WTC11 (cell line): ENCODE data around the gene COBLL1. TPM values are rescaled to one million over a fixed set of nuclear protein-coding genes. Genes with fewer than 3 reads are reported as not detected.

Source experiments
- ATAC-seq: fragments of 200-7000 bp; cut with Tn5 transposase; 2 replicates; pipeline ENCODE4 v1.10.0; 2021; ENCODE audit warnings: mild to moderate bottlenecking, moderate library complexity
- CTCF ChIA-PET: fragments of 300-600 bp; sonication (Branson Sonifier 250); formaldehyde crosslinking; loops from one replicate; lab custom pipeline; 2021; ENCODE audit warnings: antibody characterized with exemption; lab: Charles Lee
- POLR2A ChIA-PET: fragments of 350-600 bp; sonication (Branson Sonifier 250); formaldehyde crosslinking; loops from one replicate; lab custom pipeline; 2021; ENCODE audit warnings: antibody characterized with exemption; lab: Charles Lee
- DNase-seq: peaks from one replicate; pipeline ENCODE4 v3.0.0; 2021; ENCODE audit warnings: low spot score
- H3K27ac Mint-ChIP-seq: 2 replicates; pipeline ENCODE4 v1.8.0; 2021; ENCODE audit warnings: mixed read lengths
- H3K27me3 Mint-ChIP-seq: 2 replicates; pipeline ENCODE4 v1.8.0; 2021; ENCODE audit warnings: low read depth, mild to moderate bottlenecking, moderate library complexity, mixed read lengths
- H3K36me3 Mint-ChIP-seq: 2 replicates; pipeline ENCODE4 v1.8.0; 2021; ENCODE audit warnings: mixed read lengths
- H3K4me1 Mint-ChIP-seq: 2 replicates; pipeline ENCODE4 v1.8.0; 2022; ENCODE audit warnings: mixed read lengths
- H3K4me3 Mint-ChIP-seq: 2 replicates; pipeline ENCODE4 v1.8.0; 2021; ENCODE audit warnings: mild to moderate bottlenecking, moderate library complexity, mixed read lengths
- H3K9me3 Mint-ChIP-seq: 2 replicates; pipeline ENCODE4 v1.8.0; 2021; ENCODE audit warnings: mixed read lengths
- AR ChIP-seq: fragments of 250-450 bp; sonication (Bioruptor Pico); IDR thresholded peaks from 2 replicates; pipeline ENCODE4 v1.9.0; 2021; ENCODE audit warnings: mild to moderate bottlenecking
- CDX4 ChIP-seq: fragments of 250-450 bp; sonication (Bioruptor Pico); IDR thresholded peaks from 2 replicates; pipeline ENCODE4 v1.9.0; 2021; ENCODE audit warnings: moderate library complexity, mild to moderate bottlenecking, inconsistent platforms, borderline replicate concordance
- CTCF ChIP-seq: fragments of 200-600 bp; IDR thresholded peaks from 2 replicates; pipeline ENCODE4 v1.8.0; 2022; ENCODE audit warnings: antibody characterized with exemption
- GABPB1 ChIP-seq: sonication (generic); formaldehyde crosslinking; IDR thresholded peaks from 2 replicates; pipeline ENCODE4 v1.8.1; 2023; ENCODE audit warnings: mild to moderate bottlenecking, missing genetic modification reagents
- HMGA2 ChIP-seq: fragments of 250-450 bp; sonication (Bioruptor Pico); IDR thresholded peaks from 2 replicates; pipeline ENCODE4 v1.4.0; 2021; ENCODE audit warnings: mild to moderate bottlenecking, moderate library complexity
- IRF1 ChIP-seq: sonication (generic); formaldehyde crosslinking; IDR thresholded peaks from 2 replicates; pipeline ENCODE4 v1.8.0; 2023; ENCODE audit warnings: missing genetic modification reagents
- MYBL2 ChIP-seq: sonication (generic); formaldehyde crosslinking; IDR thresholded peaks from 2 replicates; pipeline ENCODE4 v1.8.1; 2023; ENCODE audit warnings: mild to moderate bottlenecking, moderate library complexity, missing genetic modification reagents
- NR2C2 ChIP-seq: sonication (generic); formaldehyde crosslinking; IDR thresholded peaks from 2 replicates; pipeline ENCODE4 v1.8.0; 2022; ENCODE audit warnings: mild to moderate bottlenecking, missing genetic modification reagents
- OVOL2 ChIP-seq: fragments of 250-450 bp; sonication (Bioruptor Pico); IDR thresholded peaks from 2 replicates; pipeline ENCODE4 v1.9.0; 2021; ENCODE audit warnings: mild to moderate bottlenecking, borderline replicate concordance
- SMAD3 ChIP-seq: sonication (generic); formaldehyde crosslinking; IDR thresholded peaks from 2 replicates; pipeline ENCODE4 v1.8.0; 2022; ENCODE audit warnings: missing genetic modification reagents, mild to moderate bottlenecking, borderline replicate concordance
- TCF7 ChIP-seq: sonication (generic); formaldehyde crosslinking; IDR thresholded peaks from 2 replicates; pipeline ENCODE4 v1.8.0; 2022; ENCODE audit warnings: mild to moderate bottlenecking, low read depth, missing genetic modification reagents, moderate library complexity
- ZBTB21 ChIP-seq: sonication (generic); formaldehyde crosslinking; IDR thresholded peaks from 2 replicates; pipeline ENCODE4 v1.8.1; 2023; ENCODE audit warnings: mild to moderate bottlenecking, missing genetic modification reagents, borderline replicate concordance
- ZNF219 ChIP-seq: sonication (generic); formaldehyde crosslinking; IDR thresholded peaks from 2 replicates; pipeline ENCODE4 v1.8.0; 2023; ENCODE audit warnings: missing genetic modification reagents, mild to moderate bottlenecking, borderline replicate concordance
- ZNF232 ChIP-seq: sonication (generic); formaldehyde crosslinking; IDR thresholded peaks from 2 replicates; pipeline ENCODE4 v1.8.0; 2022; ENCODE audit warnings: mild to moderate bottlenecking, missing genetic modification reagents
- ZNF263 ChIP-seq: sonication (generic); formaldehyde crosslinking; IDR thresholded peaks from 2 replicates; pipeline ENCODE4 v1.8.1; 2022; ENCODE audit warnings: low read depth, mild to moderate bottlenecking, moderate library complexity, missing genetic modification reagents
- ZNF532 ChIP-seq: fragments of 250-450 bp; sonication (Bioruptor Pico); IDR thresholded peaks from 2 replicates; pipeline ENCODE4 v1.9.0; 2021; ENCODE audit warnings: mild to moderate bottlenecking, borderline replicate concordance
- total RNA-seq: library from RNA; stranded (reverse); gene quantifications from 3 replicates; pipeline ENCODE4 v1.2.3, GENCODE V29; 2021

The COBLL1 gene
- total RNA-seq, 1 experiment from 2014 or later, result 5.8 TPM

- TF ChIP-seq IRF1 (CRISPR knock-in tag), result no peak
- TF ChIP-seq CTCF, result no peak
- no peak for TF ChIP-seq AR (CRISPR knock-in tag)
- no peak for TF ChIP-seq NR2C2 (CRISPR knock-in tag)
- TF ChIP-seq MYBL2 (CRISPR knock-in tag), result no peak
These were observed 35.5 kb upstream of the COBLL1 start (continued) for GRCh38 chr2:164877169-164877568.

- POLR2A ChIA-PET, result no interaction called here
- H3K9me3 Mint-ChIP-seq, result no peaks in the 10 kb centered on the region
- ATAC-seq (no peak), DNase-seq (no peak)
- no peak overlapping the region for H3K27ac Mint-ChIP-seq
- TF ChIP-seq GABPB1 (0 out of 2 replicates have a peak, but pooled peaks have one; percentile 9), SMAD3 (CRISPR knock-in tag) (no peak), ZBTB21 (no peak), ZNF219 (CRISPR knock-in tag) (no peak), TCF7 (no peak)
- TF ChIP-seq, all 79 proteins: peak for 1
- CTCF ChIA-PET, result no interaction called here
- Mint-ChIP-seq H3K27me3 (no peaks in the 10 kb centered on the region), H3K4me1 (peaks cover 7% of the 10 kb centered on the region), H3K4me3 (no peak overlapping the region), H3K36me3 (no peaks in the 10 kb centered on the region)
These were observed 33.9 kb upstream of the COBLL1 start for GRCh38 chr2:164875334-164876205.

- POLR2A ChIA-PET, result no interaction called here
- no peaks in the 10 kb centered on the region for H3K27me3 Mint-ChIP-seq
- no peak overlapping the region for H3K4me3 Mint-ChIP-seq
- no peaks in the 10 kb centered on the region for H3K36me3 Mint-ChIP-seq
- TF ChIP-seq HMGA2, result no peak
- no peak for TF ChIP-seq ZNF532 (CRISPR knock-in tag)
- no peak for TF ChIP-seq ZBTB21
- no peak for TF ChIP-seq CDX4
- TF ChIP-seq ZNF232 (CRISPR knock-in tag), result no peak
- no peak for TF ChIP-seq ZNF263 (CRISPR knock-in tag)
- TF ChIP-seq OVOL2 (CRISPR knock-in tag), result no peak
- TF ChIP-seq CTCF, result no peak
- TF ChIP-seq, all 79 proteins: peak for 0
- Mint-ChIP-seq H3K4me1 (peaks cover 1% of the 10 kb centered on the region; the same call in 1 of the 2 replicates), H3K27ac (peak overlapping the region; percentile 16; the same call in 1 of the 2 replicates), H3K9me3 (no peaks in the 10 kb centered on the region)
- no peak for DNase-seq
- CTCF ChIA-PET, result interaction anchor here (1.3 kb wide), 1 partner anchor 31 kb away, joined by 3 read pairs; no protein-coding TSS in a partner anchor
- ATAC-seq, result no peak
These were observed 31.7 kb upstream of the COBLL1 start for GRCh38 chr2:164873210-164873908.
